GM18507 (cell line): ENCODE results near the gene HIBADH.

Source experiments
- DNase-seq: peaks from one replicate; pipeline ENCODE4 v3.0.0; 2011; ENCODE audit warnings: low read depth; ENCODE audit not compliant: insufficient read length; ENCODE audit errors: extremely low spot score
- FAIRE-seq: peaks from 2 replicates; lab custom pipeline; 2011; peaks lifted over from hg19 to GRCh38; lab: Jason Lieb, UNC

Gene HIBADH

DNA sequence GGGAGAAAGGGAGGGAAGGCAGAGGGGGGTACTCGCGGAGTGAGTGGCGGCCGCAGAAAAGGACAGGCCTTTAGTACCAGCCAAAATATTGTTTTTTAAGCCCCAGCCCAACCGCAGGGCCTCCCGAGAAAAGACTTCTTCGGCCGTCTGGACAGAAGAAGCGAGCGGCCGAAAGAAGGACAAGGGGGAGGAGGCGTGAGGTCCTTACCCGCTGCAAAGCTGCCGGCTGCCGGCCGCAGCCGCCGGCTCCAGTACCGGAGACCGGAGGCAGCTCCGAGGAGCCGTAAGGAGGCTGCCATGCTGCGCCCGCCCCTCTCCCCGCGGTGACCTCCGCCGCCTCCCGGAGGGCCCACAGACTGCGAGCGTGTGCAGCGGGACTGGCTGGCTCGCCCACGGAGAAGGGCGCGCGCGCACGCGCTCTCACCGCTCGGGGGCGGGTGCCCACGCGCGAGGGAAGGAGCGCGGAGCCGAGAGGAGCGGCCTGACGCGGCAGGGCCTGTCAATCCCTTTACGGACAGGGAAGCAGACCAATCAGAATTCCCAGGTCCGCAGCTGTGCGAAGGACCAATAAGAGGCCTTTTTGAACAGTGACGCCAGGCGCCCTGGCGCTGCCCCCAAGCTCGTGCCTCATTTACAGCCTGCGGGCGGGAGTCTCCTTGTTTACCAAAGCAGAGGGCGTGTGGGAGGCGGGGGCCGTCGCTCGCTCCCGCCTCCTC is at the start of gene HIBADH:
Gene HIBADH, minus strand, starts transcription at position 394 of the 716 bp plus-strand sequence. Its CDS starts 95 bp downstream, at position 299.
- DNase-seq (peak; percentile 93), FAIRE-seq (peak; percentile 96)

DNA sequence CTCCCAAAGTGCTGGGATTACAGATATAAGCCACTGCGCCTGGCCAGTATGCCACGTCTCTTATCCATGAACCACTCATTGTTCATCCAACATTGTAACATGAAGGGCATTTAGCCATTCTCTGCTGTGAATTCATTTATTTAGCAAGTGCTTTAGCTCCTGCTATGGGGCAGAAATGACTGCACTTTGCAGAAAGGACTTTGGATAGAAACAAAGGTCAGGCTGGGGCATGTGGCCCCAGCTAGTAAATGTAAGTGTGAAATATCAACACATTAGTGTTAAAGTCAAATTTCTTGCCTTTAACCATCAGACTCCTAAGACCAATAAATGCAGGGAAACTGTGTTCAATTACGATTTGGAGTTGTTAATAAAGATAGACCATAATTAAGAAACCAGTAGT is 49.5 kb upstream of the HIBADH start:
- DNase-seq = no peak
- FAIRE-seq = no peak

- no peak for DNase-seq
- no peak for FAIRE-seq
Observed at GRCh38 chr7:27709137-27710075, 46.7 kb upstream of the HIBADH start.

DNA sequence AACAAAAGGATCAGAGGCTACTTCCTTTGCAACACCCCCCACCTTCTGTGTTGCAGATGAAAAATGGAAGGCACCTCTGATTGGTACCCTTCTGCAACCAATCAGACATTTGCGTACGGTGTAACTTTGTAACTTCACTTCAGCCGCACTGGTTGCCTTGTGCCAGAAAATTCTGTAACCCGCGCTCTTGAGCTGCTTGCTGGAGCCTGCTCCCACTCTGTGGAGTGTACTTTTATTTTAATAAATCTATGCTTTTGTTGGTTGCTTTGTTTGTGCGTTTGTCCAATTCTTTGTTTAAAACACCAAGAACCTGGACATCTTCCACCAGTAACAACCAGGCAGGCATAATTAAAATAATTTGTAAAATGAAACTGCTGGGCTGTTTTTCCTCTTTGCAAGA is 45.8 kb upstream of the HIBADH start:
- FAIRE-seq (no peak), DNase-seq (no peak)

DNA sequence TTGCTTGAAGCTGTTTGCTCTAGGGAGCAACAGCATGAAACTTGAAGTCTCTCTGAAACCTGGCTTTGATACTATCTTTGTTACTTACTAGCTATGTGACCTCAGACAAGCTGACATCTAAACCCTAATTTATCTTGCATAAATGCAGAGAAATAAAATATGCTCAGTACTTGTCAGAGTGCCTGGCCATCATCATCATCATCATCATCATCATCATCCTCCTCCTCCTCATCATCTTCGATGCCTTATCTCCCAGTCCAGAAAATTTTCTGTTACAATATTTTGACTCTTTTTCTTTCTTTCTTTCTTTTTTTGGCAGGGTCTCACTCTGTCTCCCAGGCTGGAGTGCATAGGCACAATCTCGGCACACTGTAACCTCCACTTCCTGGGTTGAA is 42.5 kb upstream of the HIBADH start:
- no peak for DNase-seq
- no peak for FAIRE-seq

DNA sequence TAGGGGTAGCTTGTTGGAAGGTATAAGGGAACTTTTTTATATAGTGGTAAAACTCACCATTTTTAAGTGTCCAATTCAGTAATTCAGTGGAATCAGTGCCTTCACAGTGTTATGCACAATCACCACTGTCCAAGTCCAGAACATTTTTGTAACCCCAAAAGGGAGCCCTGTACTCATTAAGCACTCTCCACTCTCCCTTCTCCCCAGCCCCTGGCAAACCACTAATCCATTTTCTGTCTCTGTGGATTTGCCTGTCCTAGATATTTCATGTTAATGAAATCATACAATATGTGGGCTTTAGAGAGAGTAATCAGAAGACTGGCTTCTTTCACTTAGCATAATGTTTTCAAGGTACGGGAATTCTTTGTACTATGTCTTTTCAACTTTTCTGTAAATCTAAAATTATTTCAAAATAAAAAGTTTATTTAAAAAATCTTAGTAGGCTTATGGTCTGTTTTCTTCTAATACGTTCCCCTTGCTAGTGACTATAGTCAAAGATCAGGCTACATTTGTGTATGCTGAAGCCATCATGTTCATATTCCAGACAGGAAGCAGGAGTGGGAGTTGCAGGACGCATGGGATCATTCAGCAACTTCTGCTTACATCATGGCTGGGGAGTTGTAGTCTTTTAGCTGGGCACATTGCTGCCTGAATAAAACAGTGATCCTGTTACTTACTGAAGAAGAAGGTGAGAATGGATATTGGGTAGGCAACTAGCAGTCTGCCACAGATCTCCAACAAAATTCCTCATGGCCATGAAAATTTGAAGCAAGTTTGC is 41.9 kb upstream of the HIBADH start:
- FAIRE-seq (no peak), DNase-seq (no peak)

DNA sequence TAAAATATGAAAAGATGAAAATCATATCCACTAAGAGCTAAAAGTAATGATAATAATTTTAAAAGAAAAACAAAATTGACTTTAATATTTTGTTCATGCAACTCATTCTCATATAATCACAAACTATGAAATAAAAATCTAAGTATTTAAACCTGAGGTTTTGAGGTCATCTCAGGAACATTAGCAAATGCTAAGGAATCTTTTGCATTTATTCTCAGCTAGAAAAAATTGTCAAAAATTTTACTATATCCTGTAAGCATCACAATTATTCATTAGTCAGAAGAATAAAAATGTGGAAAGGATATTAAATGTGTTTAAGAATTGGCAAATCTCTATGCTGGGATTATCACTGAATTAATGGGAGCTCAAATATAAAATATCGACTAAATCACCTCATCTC is 40.5 kb upstream of the HIBADH start:
- DNase-seq (no peak), FAIRE-seq (no peak)

GRCh38 chr7:27700501-27700900 is 37.8 kb upstream of the HIBADH start:
- no peak for FAIRE-seq
- no peak for DNase-seq

GRCh38 chr7:27699751-27700150 is 37.1 kb upstream of the HIBADH start:
- DNase-seq (no peak), FAIRE-seq (no peak)

DNA sequence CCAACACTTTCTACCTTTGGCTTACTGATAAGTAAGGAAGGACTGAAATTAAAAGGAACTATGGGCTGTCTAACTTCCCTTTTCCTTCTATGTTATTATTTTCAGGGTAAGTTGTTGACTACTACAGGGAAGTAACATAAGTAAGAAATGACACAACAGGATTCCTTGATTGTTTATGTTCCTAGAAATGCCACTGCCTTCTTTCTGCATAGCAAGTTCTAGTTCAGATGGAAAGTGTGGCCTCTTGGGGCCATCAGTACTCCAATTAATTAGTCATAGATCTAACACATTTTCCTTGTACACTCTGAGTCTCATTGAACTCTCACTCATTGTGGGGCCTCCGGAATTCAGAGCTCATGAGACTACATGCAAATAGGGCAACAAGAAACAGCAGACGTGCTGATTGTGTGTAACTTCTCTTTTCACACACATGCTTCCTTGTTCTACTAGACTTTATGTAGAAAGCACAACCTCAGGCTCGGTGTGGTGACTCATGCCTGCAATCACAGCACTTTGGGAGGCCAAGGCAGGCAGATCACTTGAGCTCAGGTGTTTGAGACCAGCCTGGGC is 35.3 kb upstream of the HIBADH start:
- FAIRE-seq (peak; percentile 46), DNase-seq (no peak)

GRCh38 chr7:27695096-27695495 is 32.4 kb upstream of the HIBADH start:
- FAIRE-seq (no peak), DNase-seq (no peak)

DNA sequence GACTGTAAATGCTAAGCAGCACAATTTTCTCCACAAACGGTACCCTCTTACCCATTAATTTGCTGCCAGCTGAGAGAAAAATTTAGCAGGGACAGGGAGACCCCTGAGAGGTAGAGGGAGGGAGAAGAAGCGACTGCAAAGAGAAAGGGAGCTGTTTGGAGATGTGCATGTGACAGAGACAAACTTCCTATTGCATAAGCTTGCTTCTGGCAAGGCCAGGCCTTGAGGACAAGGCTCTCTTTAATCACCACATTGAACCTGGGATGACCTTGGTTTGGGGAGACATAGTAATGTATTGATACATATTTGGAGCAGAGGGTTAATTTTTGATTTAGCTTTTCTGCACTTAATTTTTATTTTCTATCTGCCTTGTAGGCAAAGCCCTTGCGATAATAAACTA is 31.1 kb upstream of the HIBADH start:
- FAIRE-seq = no peak
- no peak for DNase-seq

GRCh38 chr7:27690649-27691048 is 28.0 kb upstream of the HIBADH start:
- DNase-seq (no peak), FAIRE-seq (no peak)

- DNase-seq = no peak
- peak; percentile 39 for FAIRE-seq
Observed at GRCh38 chr7:27689591-27690164, 27.0 kb upstream of the HIBADH start.

DNA sequence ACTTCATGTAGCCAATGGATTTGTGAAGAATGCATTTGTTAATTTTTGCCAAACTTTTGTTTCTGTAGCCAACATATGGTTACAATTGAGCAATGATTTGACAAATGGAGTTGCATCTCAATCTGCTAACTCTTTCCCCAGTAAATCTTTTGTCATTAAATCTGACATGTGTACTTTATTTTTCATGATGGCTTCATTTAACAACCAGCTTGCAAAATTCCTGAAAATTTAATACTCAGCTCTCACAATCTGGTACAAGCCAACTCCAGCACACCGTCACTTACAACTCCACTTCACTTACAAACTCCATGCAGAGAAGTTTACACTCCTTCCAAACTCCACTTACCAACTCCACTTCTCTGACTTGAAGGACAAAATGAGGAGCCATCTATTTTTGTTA is 26.5 kb upstream of the HIBADH start:
- FAIRE-seq (no peak), DNase-seq (no peak)

DNA sequence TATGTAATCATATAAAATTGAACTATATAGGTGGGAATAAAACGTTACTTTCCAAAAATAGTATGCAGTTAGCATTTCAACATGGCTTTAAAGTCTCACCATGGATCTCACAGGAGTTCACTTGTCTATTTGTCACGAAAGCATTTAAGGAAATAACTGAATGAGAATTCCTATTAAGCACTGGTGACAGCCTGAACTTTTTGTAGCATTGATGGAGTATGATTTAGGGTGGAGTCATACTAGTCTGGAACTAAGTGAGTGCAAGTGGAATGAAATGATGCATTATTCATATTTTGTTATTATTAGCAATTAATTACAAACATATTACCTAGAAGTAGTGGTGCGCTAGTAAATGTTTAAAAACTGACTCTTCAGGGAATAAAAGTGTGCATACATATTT is 26.0 kb upstream of the HIBADH start:
- no peak for FAIRE-seq
- no peak for DNase-seq

GRCh38 chr7:27688056-27688455 is 25.4 kb upstream of the HIBADH start:
- DNase-seq (no peak), FAIRE-seq (no peak)

DNA sequence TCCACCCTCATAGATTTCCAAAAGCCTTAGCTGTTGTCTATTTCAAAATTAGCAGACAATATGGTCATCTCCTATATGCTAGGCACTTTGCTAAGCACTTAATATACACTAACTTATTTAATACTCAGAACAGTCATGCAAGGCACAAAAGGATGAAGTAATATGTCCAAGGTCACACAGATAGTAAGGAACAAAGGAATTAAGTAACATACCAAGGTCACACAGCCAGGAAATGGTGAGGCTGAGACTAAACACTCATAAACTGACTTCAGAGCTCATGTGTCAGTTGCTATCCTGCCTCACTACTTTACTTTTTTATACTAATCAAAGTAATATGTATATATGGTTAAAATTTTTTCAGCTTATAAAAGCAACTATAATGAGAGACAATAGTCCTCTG is 23.6 kb upstream of the HIBADH start:
- DNase-seq (no peak), FAIRE-seq (no peak)

DNA sequence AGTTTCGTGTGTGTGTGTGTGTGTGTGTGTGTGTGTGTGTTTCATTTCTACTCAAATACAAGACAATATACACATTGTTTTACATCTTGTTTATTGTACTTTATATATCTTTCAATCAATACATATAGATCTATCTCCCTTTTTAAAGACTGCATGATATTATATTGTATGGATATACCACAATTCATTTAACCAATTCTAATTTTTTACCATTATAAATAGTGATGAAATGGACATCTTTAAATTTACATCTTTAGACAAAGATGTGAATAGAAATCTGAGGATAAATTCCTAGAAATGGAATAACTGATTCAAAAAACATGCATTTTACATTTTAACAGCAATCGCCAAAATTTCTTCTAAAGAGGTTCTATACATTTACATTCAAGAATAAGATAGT is 23.2 kb upstream of the HIBADH start:
- FAIRE-seq = no peak

More for the DNA sequence above, 23.2 kb upstream of the HIBADH start:
- DNase-seq = no peak
